Stimulated activated CD4-positive, alpha-beta T cell treated with anti-CD3 and anti-CD28 coated beads, TNF-alpha, amount 100 ng/mL, for 48 hours (primary cell): ENCODE measurements around the gene CILP.

ENCODE experiments used
- DNase-seq, 3 donors: peaks; one replicate each; pipeline ENCODE4 v3.0.0-alpha.2; 2020; ENCODE audit warnings: low read depth in 3 of 3

The CILP gene

DNA sequence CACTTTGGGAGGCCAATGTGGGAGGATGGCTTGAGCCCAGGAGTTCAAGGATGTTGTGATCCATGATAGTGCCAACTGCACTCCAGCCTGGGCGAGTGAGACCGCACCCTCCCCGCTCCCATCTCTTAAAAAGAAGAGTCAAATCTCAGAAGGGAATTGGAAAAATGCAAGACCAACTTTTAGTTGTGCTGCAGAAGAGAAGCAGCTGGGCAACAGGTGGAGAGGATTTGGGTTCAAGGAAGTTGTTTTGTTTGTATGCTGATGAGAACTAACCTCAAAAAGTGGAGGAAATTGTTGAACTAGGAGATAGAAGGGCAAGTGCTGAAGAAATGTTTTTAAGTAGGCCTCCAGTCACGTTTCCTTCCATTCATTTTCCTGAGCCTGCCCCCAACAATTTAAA lies 64.8 kb downstream of the CILP start:
- DNase-seq: no peak
